ENCODE data around the gene RNF34.

Gene RNF34

GRCh38 chr12:121390856-121391255 lies 9.1 kb upstream of the RNF34 start:
- no peak for DNase-seq (ENCODE audit: low spot score)

GRCh38 chr12:121391619-121392324 lies 8.1 kb upstream of the RNF34 start:
- DNase-seq (ENCODE audit: low spot score) = peak; percentile 25

- DNase-seq (ENCODE audit: low spot score) = no peak
These were observed 7.6 kb upstream of the RNF34 start for GRCh38 chr12:121392325-121392716.

GRCh38 chr12:121397521-121397920 lies 2.4 kb upstream of the RNF34 start:
- no peak for DNase-seq (ENCODE audit: low spot score)

- DNase-seq (ENCODE audit: low spot score) = no peak
These were observed 1.6 kb upstream of the RNF34 start for GRCh38 chr12:121398355-121398754.

DNA sequence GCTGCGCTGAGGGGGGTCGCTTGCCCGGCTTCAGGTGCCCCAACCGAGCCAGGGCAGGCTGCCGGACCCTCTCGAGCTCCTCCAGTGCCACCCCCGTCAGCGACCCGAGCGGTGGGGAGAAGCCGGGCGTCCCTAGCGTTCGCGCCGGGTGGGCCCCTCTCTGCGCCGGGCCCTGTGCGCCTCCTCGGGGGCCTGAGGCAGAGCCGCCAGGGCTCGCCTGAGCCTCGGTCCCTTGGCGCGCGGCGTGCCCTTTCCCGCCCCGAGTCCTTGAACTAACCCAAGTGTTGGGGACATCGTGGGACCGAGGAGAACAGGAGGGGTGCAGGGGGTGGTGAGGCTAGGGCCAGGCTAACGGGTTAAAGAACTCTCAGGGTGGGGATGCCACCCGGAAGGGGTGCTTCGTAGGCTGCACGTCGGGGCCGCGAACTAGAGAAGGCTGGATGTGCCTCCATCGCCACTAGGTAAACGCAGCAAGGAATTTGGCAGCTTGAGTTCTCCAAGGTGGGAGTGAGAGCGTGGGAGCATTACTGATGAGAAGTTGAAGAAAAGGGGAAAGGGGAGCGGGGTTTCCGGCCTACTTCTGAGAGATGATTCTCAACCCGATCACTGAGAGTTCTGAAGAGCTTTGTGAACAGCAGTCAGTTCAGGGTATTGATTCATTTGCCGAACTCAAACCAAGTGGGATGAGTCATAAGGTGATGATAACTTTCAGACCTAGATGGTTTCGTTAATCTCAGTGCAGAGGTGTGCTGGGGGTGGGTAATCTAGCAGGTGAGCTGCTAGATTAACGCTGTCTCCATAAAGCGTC lies 618 bp downstream of the RNF34 start:
- peak; percentile 40 for DNase-seq (ENCODE audit: low spot score)

DNA sequence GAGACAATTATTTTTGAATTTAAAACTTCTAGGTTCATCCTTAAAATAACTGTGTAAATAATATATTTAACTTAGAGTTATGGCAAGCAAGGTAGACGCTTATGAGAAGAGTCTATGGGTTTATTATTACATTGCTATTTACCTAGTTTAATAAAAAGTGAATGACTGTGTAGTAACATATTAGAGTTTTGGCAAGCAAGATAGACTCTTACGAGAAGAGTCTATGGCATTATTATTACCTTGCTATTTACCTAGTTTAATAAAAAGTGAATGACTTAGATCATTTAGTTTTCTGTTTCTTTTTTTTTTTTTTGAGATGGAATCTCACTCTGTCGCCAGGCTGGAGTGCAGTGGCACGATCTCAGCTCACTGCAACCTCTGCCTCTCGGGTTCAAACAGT lies 3.8 kb downstream of the RNF34 start:
- DNase-seq (ENCODE audit: low spot score) = no peak

GRCh38 chr12:121404734-121405133 lies 4.8 kb downstream of the RNF34 start:
- DNase-seq (ENCODE audit: low spot score) = no peak

- no peak for DNase-seq (ENCODE audit: low spot score)
These were observed 5.3 kb downstream of the RNF34 start for GRCh38 chr12:121405211-121405610.

GRCh38 chr12:121413917-121414316 lies 14.0 kb downstream of the RNF34 start:
- DNase-seq (ENCODE audit: low spot score) = no peak

DNA sequence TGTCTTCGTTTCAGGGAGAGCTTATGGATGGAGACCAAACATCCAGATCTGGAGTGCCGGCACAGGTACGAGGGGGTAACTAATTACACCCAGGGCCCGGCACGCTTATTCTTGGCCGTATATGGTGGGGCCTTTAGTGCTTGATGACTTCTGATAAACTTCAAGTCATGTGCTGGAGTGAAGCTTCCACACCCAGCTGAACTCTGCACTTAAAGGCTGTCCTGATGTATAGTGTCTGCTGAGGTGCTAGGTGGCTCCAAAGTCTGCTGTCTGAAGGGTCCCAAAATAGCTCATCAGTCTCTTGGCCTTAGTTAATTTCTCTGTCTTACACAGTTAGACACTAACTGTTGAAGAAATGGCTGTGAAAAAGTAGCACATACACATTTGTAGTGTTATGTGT lies 17.9 kb downstream of the RNF34 start:
- DNase-seq (ENCODE audit: low spot score) = no peak

- DNase-seq (ENCODE audit: low spot score) = no peak
These were observed 20.2 kb downstream of the RNF34 start for GRCh38 chr12:121420109-121420508.

DNA sequence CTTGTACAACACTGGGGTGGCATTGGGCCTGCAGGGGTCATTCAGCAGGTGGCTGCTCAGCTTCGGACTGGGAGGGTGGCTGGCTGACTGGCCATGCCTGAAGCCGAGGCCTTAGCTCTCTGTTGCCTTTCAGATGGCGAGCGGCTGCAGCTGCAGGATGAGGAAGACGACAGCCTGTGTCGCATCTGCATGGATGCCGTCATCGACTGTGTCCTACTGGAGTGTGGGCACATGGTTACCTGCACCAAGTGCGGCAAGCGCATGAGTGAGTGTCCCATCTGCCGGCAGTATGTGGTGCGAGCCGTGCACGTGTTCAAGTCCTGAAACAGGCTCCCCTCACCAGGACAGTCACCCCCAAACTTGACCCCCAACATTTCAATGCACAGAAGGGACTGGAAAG lies 23.3 kb downstream of the RNF34 start:
- no peak for DNase-seq (ENCODE audit: low spot score)

DNA sequence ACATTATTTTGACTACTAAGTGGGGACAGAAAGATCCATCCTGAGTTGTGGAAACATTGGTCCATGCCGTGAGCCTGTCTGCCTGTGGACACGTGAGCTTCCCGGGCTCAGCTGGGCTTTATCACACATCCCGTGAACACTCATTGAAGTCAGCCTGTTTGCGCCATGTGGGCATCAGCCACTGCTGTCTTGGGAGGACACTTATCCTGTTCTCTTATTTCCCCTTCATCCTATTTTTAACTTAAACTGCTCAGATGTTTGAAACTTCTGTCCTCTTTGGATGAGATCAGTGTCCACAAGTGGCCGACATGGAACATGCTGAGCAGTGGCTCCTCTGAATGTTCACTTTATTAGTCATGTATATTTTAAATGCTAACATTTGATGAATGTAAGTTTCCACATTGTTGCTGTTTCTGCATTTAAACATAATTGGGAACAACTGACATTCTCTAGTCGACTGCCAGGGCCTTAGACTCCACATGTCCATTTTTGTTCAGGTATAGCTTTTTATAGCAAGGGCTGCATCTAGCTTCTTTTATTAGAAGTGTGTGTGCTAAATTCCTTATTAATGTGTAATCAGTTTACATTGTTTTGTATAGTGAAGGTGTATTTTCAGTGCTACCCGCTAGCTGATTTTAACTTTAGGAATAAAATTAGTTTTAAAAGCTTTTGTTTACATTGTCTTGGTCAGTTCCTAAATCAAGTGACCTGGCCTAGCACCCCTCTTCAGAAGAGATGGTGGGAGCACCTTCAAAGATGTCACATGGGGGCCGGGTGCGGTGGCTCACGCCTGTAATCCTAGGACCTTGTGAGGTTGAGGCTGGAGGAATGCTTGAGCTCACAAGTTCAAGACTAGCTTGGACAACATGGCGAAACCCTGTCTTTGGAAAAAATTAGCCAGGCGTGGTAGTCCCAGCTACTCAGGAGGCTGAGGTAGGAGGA lies 24.0 kb downstream of the RNF34 start:
- peak; percentile 42 for DNase-seq (ENCODE audit: low spot score)

DNA sequence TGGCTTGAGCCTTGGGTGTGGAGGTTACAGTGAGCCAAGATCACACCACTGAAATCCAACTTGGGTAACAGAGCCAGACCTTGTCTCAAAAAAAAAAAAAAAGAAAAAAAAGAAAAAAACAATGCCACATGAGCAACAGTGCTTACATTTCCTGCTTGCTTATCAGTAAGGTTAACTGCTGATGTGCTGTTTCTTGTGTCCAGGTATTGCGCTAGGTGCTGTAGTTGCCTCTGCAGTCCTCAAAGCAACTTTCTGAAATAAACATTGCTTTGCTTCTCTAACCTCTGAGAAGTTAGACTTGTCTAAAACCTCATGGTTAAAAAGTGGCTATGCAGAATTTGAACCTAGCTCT lies 24.7 kb downstream of the RNF34 start:
- no peak for DNase-seq (ENCODE audit: low spot score)

GRCh38 chr12:121427556-121428050 lies 27.7 kb downstream of the RNF34 start:
- DNase-seq (ENCODE audit: low spot score) = no peak

GRCh38 chr12:121428883-121429282 lies 29.0 kb downstream of the RNF34 start:
- DNase-seq (ENCODE audit: low spot score) = no peak

DNA sequence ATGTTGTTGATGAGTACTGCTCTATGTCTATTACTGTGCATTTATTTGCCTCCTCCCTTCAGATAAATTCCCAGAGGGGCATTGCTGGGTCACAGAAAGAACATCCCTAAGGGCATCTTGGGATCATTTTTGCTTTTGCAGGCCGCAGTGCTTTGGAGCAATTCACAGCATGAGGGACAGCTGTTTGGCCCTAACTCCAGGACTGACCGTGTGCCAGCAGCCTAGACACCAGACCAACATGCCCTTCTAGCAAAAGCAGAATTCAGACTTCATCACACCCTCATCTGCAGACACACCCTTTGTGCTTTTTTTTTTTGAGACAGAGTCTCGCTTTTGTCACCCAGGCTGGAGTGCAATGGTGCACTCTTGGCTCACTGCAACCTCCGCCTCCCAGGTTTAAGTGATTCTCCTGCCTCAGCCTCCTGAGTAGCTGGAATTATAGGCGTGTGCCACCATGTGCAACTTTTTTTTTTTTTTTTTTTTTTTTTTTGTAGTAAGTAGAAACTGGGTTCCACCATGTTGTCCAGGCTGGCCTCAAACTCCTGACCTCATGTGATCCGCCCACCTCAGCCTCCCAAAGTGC lies 31.0 kb downstream of the RNF34 start:
- no peak for DNase-seq (ENCODE audit: low spot score)

GRCh38 chr12:121432740-121433480 lies 33.0 kb downstream of the RNF34 start:
- DNase-seq (ENCODE audit: low spot score) = no peak

DNA sequence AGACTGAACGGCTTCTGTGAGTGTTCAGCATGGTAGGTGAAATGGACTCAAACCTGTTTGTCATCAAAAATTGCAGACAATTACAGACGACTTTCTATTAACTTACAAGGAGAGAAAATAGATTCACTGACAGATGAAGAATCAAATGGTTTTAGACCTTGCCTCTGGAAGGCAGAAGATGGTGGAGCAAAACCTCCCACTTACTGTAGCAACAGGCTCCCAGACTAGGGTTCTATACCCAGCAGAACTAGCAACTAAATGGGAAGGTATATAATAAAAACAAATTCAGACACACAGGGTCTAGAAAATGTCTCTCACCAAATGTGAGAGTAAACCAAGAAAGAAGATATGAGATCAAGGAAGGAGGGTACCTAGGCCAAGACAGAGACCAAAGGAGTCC lies 36.8 kb downstream of the RNF34 start:
- DNase-seq (ENCODE audit: low spot score) = no peak

DNA sequence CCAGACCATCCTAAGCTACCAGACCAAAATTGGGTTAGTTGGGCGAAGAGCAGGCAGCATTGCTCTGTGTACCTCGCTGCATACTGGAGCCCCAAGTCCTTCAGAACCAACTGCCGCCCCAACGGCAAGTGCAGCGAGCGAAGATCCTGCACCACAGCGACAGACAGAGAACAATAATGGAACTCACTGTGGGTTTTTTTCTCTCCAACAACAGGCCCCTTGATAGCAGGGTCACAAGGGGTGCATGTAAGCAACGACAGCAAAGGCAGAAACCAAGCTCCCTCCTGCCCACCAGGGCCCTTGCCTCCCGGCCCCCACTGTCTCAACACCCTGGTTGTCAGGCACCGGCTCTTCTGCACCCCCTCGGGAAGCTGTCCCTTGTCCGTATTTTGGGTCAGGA lies 39.0 kb downstream of the RNF34 start:
- DNase-seq (ENCODE audit: low spot score) = peak; percentile 88

Measured in pons (tissue), 1 donor.